Nephron progenitor cell (in vitro differentiated cells): ENCODE results near the gene TNFSF13.
A peak's percentile ranks its signal among the peaks of the same experiment; 100 is the strongest.

Experiments
- DNase-seq: peaks from one replicate; pipeline ENCODE4 v3.0.0; 2021
- H3K27ac Mint-ChIP-seq: 2 replicates; pipeline ENCODE4 v1.8.0; 2021; ENCODE audit warnings: mild to moderate bottlenecking, moderate library complexity, mixed read lengths
- H3K27me3 Mint-ChIP-seq: 2 replicates; pipeline ENCODE4 v1.8.0; 2021; ENCODE audit warnings: mild to moderate bottlenecking, low read depth, mixed read lengths; ENCODE audit not compliant: poor library complexity
- H3K36me3 Mint-ChIP-seq: 2 replicates; pipeline ENCODE4 v1.8.0; 2021; ENCODE audit warnings: low read depth, mixed read lengths
- H3K4me1 Mint-ChIP-seq: 2 replicates; pipeline ENCODE4 v1.8.0; 2021; ENCODE audit warnings: mixed read lengths
- H3K4me3 Mint-ChIP-seq: 2 replicates; pipeline ENCODE4 v1.8.0; 2021; ENCODE audit warnings: mild to moderate bottlenecking, moderate library complexity, mixed read lengths
- H3K9me3 Mint-ChIP-seq: 2 replicates; pipeline ENCODE4 v1.8.0; 2021; ENCODE audit warnings: mild to moderate bottlenecking, moderate library complexity, mixed read lengths
- TF ChIP-seq, protein P1 (sequence below): fragments of 200-600 bp; sonication (generic); IDR thresholded peaks from 2 replicates; pipeline ENCODE4 v1.5.0; 2021; ENCODE audit warnings: antibody characterized with exemption

Gene TNFSF13

DNA sequence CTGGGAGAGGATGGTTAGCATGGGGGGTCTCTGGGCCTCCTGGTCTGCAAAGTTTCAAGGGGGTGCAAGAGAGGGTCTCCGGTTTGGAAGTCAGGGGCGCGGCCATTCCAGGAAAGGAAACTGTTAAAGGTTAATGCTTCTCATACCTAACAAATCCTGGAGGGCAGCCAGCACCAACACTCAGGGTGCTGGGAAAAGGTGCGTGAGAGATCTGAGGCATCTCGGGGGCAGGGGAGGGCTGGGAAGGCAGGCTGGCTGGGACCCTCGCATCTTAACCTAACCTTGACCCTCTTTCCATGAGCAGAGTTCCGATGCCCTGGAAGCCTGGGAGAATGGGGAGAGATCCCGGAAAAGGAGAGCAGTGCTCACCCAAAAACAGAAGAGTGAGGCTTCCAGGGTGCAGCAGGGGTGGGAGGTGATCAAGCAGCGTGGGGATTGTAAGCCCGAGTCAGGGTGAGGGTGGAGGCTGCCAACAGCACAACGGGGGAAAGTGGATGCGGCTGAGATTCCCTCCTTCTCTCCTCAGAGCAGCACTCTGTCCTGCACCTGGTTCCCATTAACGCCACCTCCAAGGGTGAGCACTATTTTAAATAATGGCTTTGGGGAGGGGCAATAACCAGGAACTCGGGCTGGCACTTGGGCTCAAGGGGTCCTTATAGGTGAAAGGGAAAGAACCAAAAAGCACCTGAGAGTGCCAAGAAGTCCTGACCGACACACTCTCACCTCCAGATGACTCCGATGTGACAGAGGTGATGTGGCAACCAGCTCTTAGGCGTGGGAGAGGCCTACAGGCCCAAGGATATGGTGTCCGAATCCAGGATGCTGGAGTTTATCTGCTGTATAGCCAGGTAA is 996 bp downstream of the TNFSF13 start:
- H3K36me3 Mint-ChIP-seq: peaks cover 11% of the 10 kb centered on the region
- no peak for DNase-seq
- H3K27ac Mint-ChIP-seq: no peak overlapping the region
- no peaks in the 10 kb centered on the region for H3K9me3 Mint-ChIP-seq
- peak overlapping the region; percentile 98 for H3K4me3 Mint-ChIP-seq
- peaks cover 69% of the 10 kb centered on the region for H3K4me1 Mint-ChIP-seq
- TF ChIP-seq, protein P1, sequence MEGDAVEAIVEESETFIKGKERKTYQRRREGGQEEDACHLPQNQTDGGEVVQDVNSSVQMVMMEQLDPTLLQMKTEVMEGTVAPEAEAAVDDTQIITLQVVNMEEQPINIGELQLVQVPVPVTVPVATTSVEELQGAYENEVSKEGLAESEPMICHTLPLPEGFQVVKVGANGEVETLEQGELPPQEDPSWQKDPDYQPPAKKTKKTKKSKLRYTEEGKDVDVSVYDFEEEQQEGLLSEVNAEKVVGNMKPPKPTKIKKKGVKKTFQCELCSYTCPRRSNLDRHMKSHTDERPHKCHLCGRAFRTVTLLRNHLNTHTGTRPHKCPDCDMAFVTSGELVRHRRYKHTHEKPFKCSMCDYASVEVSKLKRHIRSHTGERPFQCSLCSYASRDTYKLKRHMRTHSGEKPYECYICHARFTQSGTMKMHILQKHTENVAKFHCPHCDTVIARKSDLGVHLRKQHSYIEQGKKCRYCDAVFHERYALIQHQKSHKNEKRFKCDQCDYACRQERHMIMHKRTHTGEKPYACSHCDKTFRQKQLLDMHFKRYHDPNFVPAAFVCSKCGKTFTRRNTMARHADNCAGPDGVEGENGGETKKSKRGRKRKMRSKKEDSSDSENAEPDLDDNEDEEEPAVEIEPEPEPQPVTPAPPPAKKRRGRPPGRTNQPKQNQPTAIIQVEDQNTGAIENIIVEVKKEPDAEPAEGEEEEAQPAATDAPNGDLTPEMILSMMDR: no peak
- H3K27me3 Mint-ChIP-seq: peaks cover 25% of the 10 kb centered on the region

DNA sequence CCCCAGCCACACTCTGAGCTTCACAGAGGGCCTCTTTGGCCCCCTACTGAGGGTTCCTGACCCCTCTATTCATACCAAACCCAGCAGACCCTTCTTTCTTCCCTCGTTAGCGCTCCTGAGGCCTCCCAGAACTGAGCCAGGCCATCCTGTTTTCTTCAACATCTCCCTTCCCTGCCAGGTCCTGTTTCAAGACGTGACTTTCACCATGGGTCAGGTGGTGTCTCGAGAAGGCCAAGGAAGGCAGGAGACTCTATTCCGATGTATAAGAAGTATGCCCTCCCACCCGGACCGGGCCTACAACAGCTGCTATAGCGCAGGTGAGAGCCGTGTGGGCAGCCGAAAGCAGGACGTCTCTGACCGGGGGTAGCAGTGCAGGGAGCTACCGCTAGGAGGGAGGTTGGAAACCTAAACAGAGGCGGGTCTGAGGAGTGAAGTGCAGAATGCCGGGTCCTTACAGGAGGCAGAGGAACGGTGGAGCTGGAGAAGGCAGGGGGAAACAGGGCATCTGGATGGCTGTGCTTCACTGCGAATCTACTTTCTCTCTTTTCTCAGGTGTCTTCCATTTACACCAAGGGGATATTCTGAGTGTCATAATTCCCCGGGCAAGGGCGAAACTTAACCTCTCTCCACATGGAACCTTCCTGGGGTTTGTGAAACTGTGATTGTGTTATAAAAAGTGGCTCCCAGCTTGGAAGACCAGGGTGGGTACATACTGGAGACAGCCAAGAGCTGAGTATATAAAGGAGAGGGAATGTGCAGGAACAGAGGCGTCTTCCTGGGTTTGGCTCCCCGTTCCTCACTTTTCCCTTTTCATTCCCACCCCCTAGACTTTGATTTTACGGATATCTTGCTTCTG is 1.9 kb downstream of the TNFSF13 start:
- DNase-seq: peak; percentile 82
- peaks cover 64% of the 10 kb centered on the region for H3K4me1 Mint-ChIP-seq
- TF ChIP-seq, protein P1: peak; percentile 47
- no peaks in the 10 kb centered on the region for H3K9me3 Mint-ChIP-seq
- peak overlapping the region; percentile 98 for H3K4me3 Mint-ChIP-seq
- H3K27ac Mint-ChIP-seq: peak overlapping the region; percentile 97
- H3K36me3 Mint-ChIP-seq: peaks cover 20% of the 10 kb centered on the region
- peaks cover 24% of the 10 kb centered on the region for H3K27me3 Mint-ChIP-seq

DNA sequence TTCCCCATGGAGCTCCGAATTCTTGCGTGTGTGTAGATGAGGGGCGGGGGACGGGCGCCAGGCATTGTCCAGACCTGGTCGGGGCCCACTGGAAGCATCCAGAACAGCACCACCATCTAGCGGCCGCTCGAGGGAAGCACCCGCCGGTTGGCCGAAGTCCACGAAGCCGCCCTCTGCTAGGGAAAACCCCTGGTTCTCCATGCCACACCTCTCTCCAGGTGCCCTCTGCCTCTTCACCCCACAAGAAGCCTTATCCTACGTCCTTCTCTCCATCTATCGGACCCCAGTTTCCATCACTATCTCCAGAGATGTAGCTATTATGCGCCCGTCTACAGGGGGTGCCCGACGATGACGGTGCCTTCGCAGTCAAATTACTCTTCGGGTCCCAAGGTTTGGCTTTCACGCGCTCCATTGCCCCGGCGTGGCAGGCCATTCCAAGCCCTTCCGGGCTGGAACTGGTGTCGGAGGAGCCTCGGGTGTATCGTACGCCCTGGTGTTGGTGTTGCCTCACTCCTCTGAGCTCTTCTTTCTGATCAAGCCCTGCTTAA is 2.6 kb downstream of the TNFSF13 start:
- H3K27ac Mint-ChIP-seq: peak overlapping the region; percentile 97

DNA sequence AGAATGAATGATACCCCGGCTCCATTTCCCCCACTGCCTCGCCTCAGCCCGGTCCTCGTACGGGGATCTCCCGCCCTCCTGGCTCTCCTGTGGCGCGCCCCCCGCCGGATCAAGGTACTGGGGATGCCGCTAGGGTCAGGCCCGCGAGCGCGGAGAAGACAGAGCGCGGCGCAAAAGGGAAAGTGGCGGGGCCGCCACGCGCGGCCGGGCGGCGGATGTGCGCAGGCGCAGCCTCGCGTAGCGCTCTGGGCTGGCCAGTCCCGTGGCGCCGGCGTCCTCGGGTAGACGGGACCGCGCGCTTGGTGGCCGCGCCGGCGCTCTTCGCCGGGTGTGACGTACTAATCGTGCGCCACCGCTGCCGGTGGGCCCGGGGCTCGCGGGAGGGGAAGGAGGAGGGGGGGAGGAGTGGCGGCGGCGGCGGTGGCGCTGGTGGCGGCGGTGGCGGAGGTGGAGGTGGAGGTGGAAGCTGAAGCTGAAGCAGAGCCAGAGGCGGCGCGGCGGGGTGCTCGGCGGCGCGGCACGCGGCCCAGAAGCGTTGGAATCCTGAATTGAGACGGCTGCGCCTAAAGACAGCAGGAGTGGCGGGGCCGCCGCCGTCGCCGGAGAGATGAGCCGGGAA is 3.1 kb downstream of the TNFSF13 start, which contains the start of gene SENP3:
Gene SENP3, plus strand, starts transcription at position 331 of the 619 bp plus-strand sequence. CDS start 1,158 bp downstream, outside the sequence.
- Mint-ChIP-seq H3K36me3 (peaks cover 29% of the 10 kb centered on the region), H3K9me3 (no peaks in the 10 kb centered on the region), H3K4me3 (peak within 1 kb of the TSS; percentile 98), H3K4me1 (peaks cover 60% of the 10 kb centered on the region), H3K27ac (peak within 1 kb of the TSS; percentile 97), H3K27me3 (peaks cover 15% of the 10 kb centered on the region)
- peak; percentile 95 for DNase-seq
- TF ChIP-seq, protein P1: no peak

More for the DNA sequence above, 2.6 kb downstream of the TNFSF13 start:
- peak; percentile 91 for DNase-seq
- H3K36me3 Mint-ChIP-seq: peaks cover 26% of the 10 kb centered on the region
- peaks cover 20% of the 10 kb centered on the region for H3K27me3 Mint-ChIP-seq
- peaks cover 60% of the 10 kb centered on the region for H3K4me1 Mint-ChIP-seq
- peak overlapping the region; percentile 98 for H3K4me3 Mint-ChIP-seq
- TF ChIP-seq, protein P1: peak; percentile 56
- H3K9me3 Mint-ChIP-seq: no peaks in the 10 kb centered on the region

DNA sequence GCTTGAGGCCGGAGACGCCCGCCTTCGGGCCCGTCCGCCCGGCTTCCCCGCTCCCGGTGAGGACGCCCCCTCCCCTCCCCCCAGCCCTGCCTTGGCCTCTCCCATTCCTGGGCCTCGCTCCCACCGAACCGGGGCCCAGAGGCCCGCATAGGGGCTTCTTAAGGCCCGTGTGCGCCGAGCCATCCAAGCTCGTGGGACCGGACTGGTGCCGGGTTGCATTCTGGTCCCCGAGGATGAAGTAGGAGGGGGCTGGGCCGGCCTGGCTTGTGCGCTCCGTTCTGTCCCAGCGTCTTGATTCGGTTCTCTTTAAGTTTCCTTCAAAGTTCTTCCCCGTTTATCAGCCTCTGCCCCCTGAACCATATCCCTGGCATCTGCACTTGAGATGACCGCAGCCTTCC is 3.7 kb downstream of the TNFSF13 start:
- DNase-seq: no peak
- Mint-ChIP-seq H3K4me3 (peak overlapping the region; percentile 98), H3K9me3 (no peaks in the 10 kb centered on the region), H3K27me3 (peaks cover 15% of the 10 kb centered on the region), H3K36me3 (peaks cover 34% of the 10 kb centered on the region), H3K27ac (peak overlapping the region; percentile 85), H3K4me1 (peaks cover 60% of the 10 kb centered on the region)
- TF ChIP-seq, protein P1: no peak
